GM12872 (cell line): ENCODE results near the gene CD300LF.

Experiments used
- TF ChIP-seq, protein P1 (sequence below): IDR thresholded peaks from 3 replicates; pipeline ENCODE4 v1.5.1; 2011; ENCODE audit warnings: low read depth, mild to moderate bottlenecking, low read length, moderate library complexity; ENCODE audit not compliant: insufficient read depth

CD300LF gene

DNA sequence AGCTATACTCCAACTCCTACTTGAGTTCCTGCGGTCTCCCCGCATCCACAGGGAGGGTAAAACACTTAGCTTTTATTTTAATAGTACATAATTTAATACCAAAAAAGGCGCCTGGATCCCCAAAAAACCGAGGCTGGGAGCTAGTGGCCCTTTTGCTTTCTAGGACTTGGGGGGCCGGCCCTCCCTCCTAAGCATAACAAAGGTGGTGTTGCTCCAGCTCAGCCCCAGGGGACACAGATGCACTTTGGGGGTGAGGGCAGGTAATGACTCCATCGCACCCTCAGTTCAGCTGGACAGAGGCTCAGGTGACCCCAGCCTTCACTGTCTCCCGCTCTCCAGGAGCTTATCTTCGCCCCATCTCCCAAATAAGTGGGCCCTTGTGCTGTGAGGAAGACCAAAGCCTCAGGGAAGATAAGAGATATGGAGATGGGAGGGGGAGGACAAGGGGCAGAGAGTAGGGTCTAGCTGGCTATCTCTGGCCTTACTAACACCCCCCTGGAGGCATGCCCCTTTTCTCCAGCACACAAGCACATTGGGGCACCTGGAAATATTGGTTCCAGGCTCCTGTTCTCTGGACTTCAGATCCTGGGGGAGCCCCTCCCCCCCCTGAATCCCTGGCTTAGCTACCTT is 32.9 kb upstream of the CD300LF start:
- TF ChIP-seq, protein P1, sequence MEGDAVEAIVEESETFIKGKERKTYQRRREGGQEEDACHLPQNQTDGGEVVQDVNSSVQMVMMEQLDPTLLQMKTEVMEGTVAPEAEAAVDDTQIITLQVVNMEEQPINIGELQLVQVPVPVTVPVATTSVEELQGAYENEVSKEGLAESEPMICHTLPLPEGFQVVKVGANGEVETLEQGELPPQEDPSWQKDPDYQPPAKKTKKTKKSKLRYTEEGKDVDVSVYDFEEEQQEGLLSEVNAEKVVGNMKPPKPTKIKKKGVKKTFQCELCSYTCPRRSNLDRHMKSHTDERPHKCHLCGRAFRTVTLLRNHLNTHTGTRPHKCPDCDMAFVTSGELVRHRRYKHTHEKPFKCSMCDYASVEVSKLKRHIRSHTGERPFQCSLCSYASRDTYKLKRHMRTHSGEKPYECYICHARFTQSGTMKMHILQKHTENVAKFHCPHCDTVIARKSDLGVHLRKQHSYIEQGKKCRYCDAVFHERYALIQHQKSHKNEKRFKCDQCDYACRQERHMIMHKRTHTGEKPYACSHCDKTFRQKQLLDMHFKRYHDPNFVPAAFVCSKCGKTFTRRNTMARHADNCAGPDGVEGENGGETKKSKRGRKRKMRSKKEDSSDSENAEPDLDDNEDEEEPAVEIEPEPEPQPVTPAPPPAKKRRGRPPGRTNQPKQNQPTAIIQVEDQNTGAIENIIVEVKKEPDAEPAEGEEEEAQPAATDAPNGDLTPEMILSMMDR: no peak

DNA sequence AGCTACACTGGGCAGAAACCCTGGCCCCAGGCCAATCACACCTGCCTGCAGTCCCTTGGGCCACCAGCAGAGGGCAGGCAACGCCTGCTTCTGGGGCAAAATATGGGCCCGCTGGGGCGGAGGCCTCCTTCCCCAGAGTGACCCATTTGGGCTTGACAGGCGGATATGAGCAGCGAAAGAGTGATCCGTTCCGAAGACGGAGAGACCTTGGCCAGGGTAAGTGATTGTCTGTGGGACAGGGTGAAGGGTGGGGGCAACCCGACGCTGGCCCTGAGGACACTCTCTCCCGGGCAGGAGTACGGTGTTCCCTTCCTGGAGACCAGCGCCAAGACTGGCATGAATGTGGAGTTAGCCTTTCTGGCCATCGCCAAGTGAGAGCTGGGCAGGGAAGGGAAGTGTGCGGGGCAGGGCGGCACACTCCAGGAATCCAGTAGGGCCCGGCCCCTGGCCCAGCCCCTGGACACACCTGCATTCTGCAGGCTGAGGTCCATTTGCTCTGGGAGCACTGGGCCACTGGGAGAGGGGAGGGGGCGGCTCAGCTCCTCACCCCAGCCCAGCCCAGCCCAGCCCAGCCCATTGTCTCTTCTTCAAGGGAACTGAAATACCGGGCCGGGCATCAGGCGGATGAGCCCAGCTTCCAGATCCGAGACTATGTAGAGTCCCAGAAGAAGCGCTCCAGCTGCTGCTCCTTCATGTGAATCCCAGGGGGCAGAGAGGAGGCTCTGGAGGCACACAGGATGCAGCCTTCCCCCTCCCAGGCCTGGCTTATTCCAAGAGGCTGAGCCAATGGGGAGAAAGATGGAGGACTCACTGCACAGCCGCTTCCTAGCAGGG is 32.2 kb upstream of the CD300LF start:
- TF ChIP-seq, protein P1: peak; percentile 100

DNA sequence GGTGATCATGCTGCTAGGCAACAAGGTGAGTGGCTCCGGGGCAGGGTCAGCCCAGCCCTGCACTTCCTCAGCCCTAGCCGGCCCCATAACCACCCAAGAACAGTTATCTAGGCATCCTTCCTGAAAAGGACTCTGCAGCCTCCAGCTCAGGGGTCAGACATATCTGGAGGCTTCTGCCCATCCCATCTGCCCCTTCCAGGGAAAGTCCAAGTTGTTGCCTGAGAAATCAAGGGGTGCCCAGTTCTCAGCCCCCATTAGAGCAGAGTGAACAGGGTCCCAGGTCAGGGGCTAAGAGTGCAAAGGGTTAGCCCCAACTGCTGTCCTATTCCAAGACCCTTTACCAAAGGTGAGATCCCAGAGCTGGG is 31.6 kb upstream of the CD300LF start:
- TF ChIP-seq, protein P1: no peak

DNA sequence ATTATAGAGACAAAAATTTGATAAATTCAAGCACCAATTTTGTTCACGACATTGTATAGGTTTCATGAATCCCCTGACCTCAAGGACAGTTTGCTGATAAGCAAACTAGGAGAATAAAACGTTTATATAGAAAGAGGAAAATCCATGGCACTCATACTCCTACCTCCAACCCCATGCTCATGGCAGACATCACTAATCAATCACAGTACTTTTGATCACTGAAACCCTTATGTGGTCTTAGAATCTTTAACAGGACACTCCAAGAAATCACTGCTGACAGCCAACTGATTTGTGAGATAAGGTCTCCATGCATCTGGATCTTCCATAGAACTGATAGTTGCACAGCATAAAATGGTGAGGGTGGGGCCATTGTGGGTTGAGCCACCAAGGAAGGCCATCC is 31.0 kb upstream of the CD300LF start:
- TF ChIP-seq, protein P1: no peak

DNA sequence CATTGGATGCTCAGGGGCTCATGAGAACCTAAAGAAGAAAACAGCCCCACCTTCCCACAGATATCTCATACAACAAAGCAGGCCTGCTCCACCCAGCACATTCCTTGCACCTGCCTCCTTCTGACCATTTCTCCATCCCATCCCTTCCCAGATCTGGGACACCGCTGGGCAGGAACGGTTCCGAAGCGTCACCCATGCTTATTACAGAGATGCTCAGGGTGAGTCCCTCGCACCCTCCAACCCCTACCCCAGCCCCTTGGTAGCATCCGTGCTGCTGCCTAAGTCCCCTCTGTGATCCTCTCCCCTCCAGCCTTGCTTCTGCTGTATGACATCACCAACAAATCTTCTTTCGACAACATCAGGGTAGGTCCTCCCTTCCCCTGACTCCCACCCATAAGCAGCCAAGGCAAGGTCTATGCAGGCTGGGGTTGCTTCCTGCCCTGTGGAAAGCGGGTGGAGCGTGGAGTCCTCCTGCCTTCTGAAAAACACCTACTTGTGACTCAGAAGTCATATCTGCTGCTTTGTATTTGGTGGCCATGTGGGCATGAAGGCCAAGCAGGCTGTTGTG is 30.3 kb upstream of the CD300LF start:
- TF ChIP-seq, protein P1: no peak

DNA sequence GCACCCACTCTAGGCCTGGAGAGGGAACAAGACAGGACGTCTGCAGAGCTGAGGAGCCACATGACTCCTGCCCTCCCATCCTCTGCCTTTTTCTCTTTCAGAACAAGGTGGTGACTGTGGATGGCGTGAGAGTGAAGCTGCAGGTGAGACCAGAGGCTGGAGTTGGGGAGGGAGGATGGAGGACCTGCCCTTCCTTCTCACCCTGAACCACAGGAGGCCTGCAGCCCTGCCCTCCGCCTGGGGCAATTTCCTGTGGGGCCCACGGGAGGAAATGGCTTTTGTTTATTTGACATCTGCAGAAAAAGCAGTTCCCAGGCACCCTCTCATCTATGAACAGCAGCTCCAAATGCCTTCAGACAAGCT is 29.4 kb upstream of the CD300LF start:
- TF ChIP-seq, protein P1: no peak

DNA sequence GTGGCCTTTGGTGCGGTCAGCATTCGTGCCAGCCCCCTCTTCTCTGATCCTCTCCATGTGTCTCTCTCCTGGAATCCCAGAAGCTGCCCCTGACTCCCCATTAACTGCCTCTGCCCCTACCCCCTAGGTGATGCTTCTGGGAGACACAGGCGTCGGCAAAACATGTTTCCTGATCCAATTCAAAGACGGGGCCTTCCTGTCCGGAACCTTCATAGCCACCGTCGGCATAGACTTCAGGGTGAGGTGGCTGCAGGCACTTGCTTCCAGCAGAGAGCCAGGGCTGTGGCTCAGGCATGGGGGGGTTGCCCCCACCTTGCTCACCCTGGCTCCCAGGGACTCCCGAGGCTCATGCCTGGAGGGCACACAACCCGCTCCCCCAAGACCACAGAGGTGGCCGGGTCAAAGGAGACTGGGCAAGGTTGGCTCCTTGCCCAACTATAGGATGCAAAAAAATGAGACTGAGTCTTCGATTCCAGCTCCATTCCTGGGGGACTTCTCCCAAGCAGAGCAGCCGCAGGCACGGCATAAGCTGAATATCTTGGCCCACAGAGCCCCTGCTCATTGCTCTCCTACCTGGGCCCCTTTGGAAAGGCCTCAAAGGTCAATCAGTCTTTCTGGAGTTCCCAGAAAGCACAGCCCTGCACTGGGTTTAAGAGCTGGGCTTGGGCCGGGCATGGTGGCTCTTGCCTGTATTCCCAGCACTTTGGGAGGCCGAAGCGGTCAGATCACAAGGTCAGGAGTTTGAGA is 28.1 kb upstream of the CD300LF start:
- TF ChIP-seq, protein P1: no peak
